ENCODE results near the gene S100P.

- TF ChIP-seq FOXM1 (IDR thresholded peaks at IDR 0.05; ENCODE audit: borderline replicate concordance, low read depth) (no peak), RAD21 (IDR thresholded peaks at IDR 0.05; ENCODE audit: low read depth) (no peak), NFIC (IDR thresholded peaks at IDR 0.05) (no peak), ZBTB7A (IDR thresholded peaks at IDR 0.05; ENCODE audit: low read depth) (no peak)
- TF ChIP-seq, protein P1, sequence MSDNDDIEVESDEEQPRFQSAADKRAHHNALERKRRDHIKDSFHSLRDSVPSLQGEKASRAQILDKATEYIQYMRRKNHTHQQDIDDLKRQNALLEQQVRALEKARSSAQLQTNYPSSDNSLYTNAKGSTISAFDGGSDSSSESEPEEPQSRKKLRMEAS (IDR thresholded peaks at IDR 0.05): no peak
Observed at GRCh38 chr4:6680372-6681034, 13.2 kb upstream of the S100P start.

Data from Ishikawa (cell line).